Smooth muscle cell (in vitro differentiated cells): ENCODE measurements around the gene HECTD2. TPM values are rescaled to one million over a fixed set of nuclear protein-coding genes. Genes with fewer than 3 reads are reported as not detected.
"Not testable (repeated sequence)": the region's sequence is repeated elsewhere in the genome, so short reads cannot be mapped to it uniquely, and the experiment has no call there.

ENCODE experiments used
- DNase-seq: peaks from one replicate; lab custom pipeline; 2025; ENCODE audit not compliant: unreplicated experiment; lab: John Stamatoyannopoulos, UW
- H2AFZ ChIP-seq: fragments of 200-600 bp; sonication (generic); 2 replicates; pipeline ENCODE4 v1.6.0; 2016; ENCODE audit warnings: antibody characterized with exemption, low read depth, mild to moderate bottlenecking
- H3F3A ChIP-seq: fragments of 200-600 bp; sonication (generic); 2 replicates; pipeline ENCODE4 v1.6.0; 2017; ENCODE audit warnings: antibody characterized with exemption, low read depth
- H3K27ac ChIP-seq: fragments of 200-600 bp; sonication (generic); 2 replicates; pipeline ENCODE4 v1.5.1; 2016; ENCODE audit warnings: low read depth, mild to moderate bottlenecking
- H3K27me3 ChIP-seq: fragments of 200-600 bp; sonication (generic); 2 replicates; pipeline ENCODE4 v1.6.1; 2016; ENCODE audit warnings: low read depth, mild to moderate bottlenecking
- H3K36me3 ChIP-seq: fragments of 200-600 bp; sonication (generic); 2 replicates; pipeline ENCODE4 v1.5.1; 2016; ENCODE audit warnings: low read depth
- H3K4me1 ChIP-seq: fragments of 200-600 bp; sonication (generic); 2 replicates; pipeline ENCODE4 v1.5.1; 2016; ENCODE audit warnings: low read depth
- H3K4me2 ChIP-seq: fragments of 200-600 bp; sonication (generic); 2 replicates; pipeline ENCODE4 v1.6.0; 2016; ENCODE audit warnings: mild to moderate bottlenecking
- H3K4me3 ChIP-seq: fragments of 200-600 bp; sonication (generic); 2 replicates; pipeline ENCODE4 v1.5.1; 2016; ENCODE audit warnings: mild to moderate bottlenecking
- H3K79me2 ChIP-seq: fragments of 200-600 bp; sonication (generic); 2 replicates; pipeline ENCODE4 v1.6.0; 2016; ENCODE audit warnings: low read depth, mild to moderate bottlenecking
- H3K9ac ChIP-seq: fragments of 200-600 bp; sonication (generic); 2 replicates; pipeline ENCODE4 v1.6.0; 2016; ENCODE audit warnings: low read depth
- H3K9me3 ChIP-seq: fragments of 200-600 bp; sonication (generic); replicated peaks from 2 replicates; pipeline ENCODE4 v1.5.1; 2016; ENCODE audit warnings: low read depth
- H4K20me1 ChIP-seq: fragments of 200-600 bp; sonication (generic); 2 replicates; pipeline ENCODE4 v1.6.0; 2016; ENCODE audit warnings: low read depth
- CTCF ChIP-seq: fragments of 200-600 bp; sonication (generic); IDR thresholded peaks from 2 replicates; pipeline ENCODE4 v1.5.1; 2017; ENCODE audit warnings: borderline replicate concordance, mild to moderate bottlenecking, antibody characterized with exemption; ENCODE audit not compliant: insufficient read depth, poor library complexity, severe bottlenecking
- WGBS: methylation state at CpG from one replicate; pipeline ENCODE4 v1.1.7; 2016; ENCODE audit warnings: low lambda C conversion rate; 5-methylcytosine and 5-hydroxymethylcytosine counted together
- polyA plus RNA-seq: library from polyadenylated mRNA; unstranded; fragments of >200 nt; fragmentation: Nextera tagmentation; extraction: Ambion mirVana; gene quantifications from 2 replicates; pipeline ENCODE4 v1.2.1, GENCODE V29; 2016
- total RNA-seq: library from RNA; depleted of rRNA; stranded (reverse); fragments of >200 nt; gene quantifications from 2 replicates; pipeline ENCODE4 v1.2.3, GENCODE V29; 2014

The HECTD2 gene
- total and polyA plus RNA-seq, 2 experiments from 2014 or later, result 4.4 to 12.7 TPM

GRCh38 chr10:91444211-91445182, 34.4 kb downstream of the HECTD2 start:
- Histone ChIP-seq H3K4me3 (no peak overlapping the region), H3K4me2 (no peak overlapping the region), H3K79me2 (no peaks in the 10 kb centered on the region), H3K27ac (no peak overlapping the region), H3K9me3 (no peaks in the 10 kb centered on the region), H3K27me3 (no peaks in the 10 kb centered on the region), H3K36me3 (peaks cover 4% of the 10 kb centered on the region), H2AFZ (no peak overlapping the region), H4K20me1 (no peaks in the 10 kb centered on the region), H3K4me1 (no peaks in the 10 kb centered on the region), H3F3A (no peaks in the 10 kb centered on the region), H3K9ac (no peak overlapping the region)
- no peak for TF ChIP-seq CTCF
- DNase-seq, result no peak
- WGBS, result 95% methylated on average over 6 of the region's 6 CpGs

GRCh38 chr10:91452063-91452462, 41.9 kb downstream of the HECTD2 start:
- no peak for DNase-seq
- Histone ChIP-seq H3K27ac (no peak overlapping the region), H4K20me1 (no peaks in the 10 kb centered on the region), H3K9ac (no peak overlapping the region), H3K36me3 (peaks cover 5% of the 10 kb centered on the region), H3K4me3 (no peak overlapping the region), H2AFZ (no peak overlapping the region), H3F3A (no peaks in the 10 kb centered on the region), H3K4me2 (no peak overlapping the region), H3K9me3 (peaks cover 13% of the 10 kb centered on the region), H3K79me2 (no peaks in the 10 kb centered on the region), H3K27me3 (no peaks in the 10 kb centered on the region), H3K4me1 (no peaks in the 10 kb centered on the region)
- TF ChIP-seq CTCF, result no peak

- H3K27ac ChIP-seq, result no peak overlapping the region
- no peaks in the 10 kb centered on the region for H3F3A ChIP-seq
- TF ChIP-seq CTCF, result no peak
- peaks cover 13% of the 10 kb centered on the region for H3K9me3 ChIP-seq
- H3K4me3 ChIP-seq, result no peak overlapping the region
- no peaks in the 10 kb centered on the region for H3K27me3 ChIP-seq
- H4K20me1 ChIP-seq, result no peaks in the 10 kb centered on the region
- no peak for DNase-seq
- H3K79me2 ChIP-seq, result no peaks in the 10 kb centered on the region
- H3K4me2 ChIP-seq, result no peak overlapping the region
- no peak overlapping the region for H2AFZ ChIP-seq
- H3K9ac ChIP-seq, result no peak overlapping the region
- no peaks in the 10 kb centered on the region for H3K4me1 ChIP-seq
- H3K36me3 ChIP-seq, result peaks cover 5% of the 10 kb centered on the region
These were observed 43.4 kb downstream of the HECTD2 start for GRCh38 chr10:91453535-91453934.

- H4K20me1 ChIP-seq, H3F3A ChIP-seq, H2AFZ ChIP-seq, H3K4me2 ChIP-seq, DNase-seq, H3K4me1 ChIP-seq, H3K27me3 ChIP-seq, H3K9ac ChIP-seq, H3K36me3 ChIP-seq, H3K79me2 ChIP-seq, H3K27ac ChIP-seq, H3K4me3 ChIP-seq: not testable (repeated sequence)
- peaks cover 13% of the 10 kb centered on the region for H3K9me3 ChIP-seq
- 100% methylated on average over 1 of the region's 1 CpG for WGBS
These were observed 45.0 kb downstream of the HECTD2 start for GRCh38 chr10:91455135-91455534.
